Liver (tissue), 3 donors: ENCODE measurements around the gene OSBPL9.

Experiments used
- EGR1 ChIP-seq, 2 donors: IDR thresholded peaks; 2 replicates each; pipeline ENCODE4 v1.6.1; 2016 to 2018; ENCODE audit warnings: antibody characterized with exemption in 2 of 2, low read depth in 2 of 2
- FOXA1 ChIP-seq: IDR thresholded peaks from 2 replicates; pipeline ENCODE4 v1.6.1; 2016; ENCODE audit warnings: antibody characterized with exemption
- GABPA ChIP-seq, 2 donors: IDR thresholded peaks in 1 of 2; conservative IDR thresholded peaks in 1 of 2; 2 replicates each; pipeline ENCODE4 v1.6.1; 2016; ENCODE audit warnings: antibody characterized with exemption in 2 of 2, mild to moderate bottlenecking in 1 of 2, moderate library complexity in 1 of 2
- HNF4A ChIP-seq, 2 donors: conservative IDR thresholded peaks; 2 replicates each; pipeline ENCODE4 v1.6.1; 2016; ENCODE audit warnings: antibody characterized with exemption in 2 of 2, mild to moderate bottlenecking in 2 of 2
- SP1 ChIP-seq: IDR thresholded peaks from 2 replicates; pipeline ENCODE4 v1.6.1; 2018; ENCODE audit warnings: antibody characterized with exemption, mild to moderate bottlenecking
- TAF1 ChIP-seq: conservative IDR thresholded peaks from 2 replicates; pipeline ENCODE4 v1.6.1; 2016; ENCODE audit warnings: antibody characterized with exemption, mild to moderate bottlenecking
- YY1 ChIP-seq: IDR thresholded peaks from 2 replicates; pipeline ENCODE4 v1.6.1; 2016; ENCODE audit warnings: antibody characterized with exemption, mild to moderate bottlenecking
- TF ChIP-seq, protein P1 (sequence below): IDR thresholded peaks from 2 replicates; pipeline ENCODE4 v1.6.1; 2016; ENCODE audit warnings: antibody characterized with exemption
- TF ChIP-seq, protein P2 (sequence below): fragments of 150-350 bp; IDR thresholded peaks from 2 replicates; pipeline ENCODE4 v1.5.1; 2017; ENCODE audit warnings: improper control_type of control experiment, low read depth, low read length; ENCODE audit not compliant: missing input control
- TF ChIP-seq, protein P3 (sequence below): IDR thresholded peaks from 2 replicates; pipeline ENCODE4 v1.6.1; 2016; ENCODE audit warnings: antibody characterized with exemption, mild to moderate bottlenecking
- TF ChIP-seq, protein P4 (sequence below): IDR thresholded peaks from 2 replicates; pipeline ENCODE4 v1.6.1; 2016; ENCODE audit warnings: antibody characterized with exemption
- donor health status: healthy.
- donor health status: healthy.

DNA sequence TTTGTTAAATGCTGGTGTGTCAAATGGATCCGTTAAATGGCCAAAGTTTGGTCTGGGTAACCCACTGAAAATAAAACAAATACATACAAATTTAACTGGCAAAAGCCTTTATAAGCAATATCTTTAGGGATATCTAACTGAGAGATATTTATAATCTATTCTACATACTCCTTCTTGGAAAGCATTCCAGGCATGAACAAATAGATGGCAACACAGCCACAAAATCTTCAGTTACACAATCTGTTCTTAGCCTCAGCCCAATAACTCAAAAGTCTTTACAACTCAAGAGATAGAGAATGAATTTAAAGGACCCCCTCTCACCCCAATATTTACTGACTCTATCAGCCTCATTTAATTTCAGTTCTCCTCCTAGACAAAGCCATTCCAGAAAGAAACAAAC lies 202.9 kb downstream of the OSBPL9 start:
- TF ChIP-seq, protein P1, sequence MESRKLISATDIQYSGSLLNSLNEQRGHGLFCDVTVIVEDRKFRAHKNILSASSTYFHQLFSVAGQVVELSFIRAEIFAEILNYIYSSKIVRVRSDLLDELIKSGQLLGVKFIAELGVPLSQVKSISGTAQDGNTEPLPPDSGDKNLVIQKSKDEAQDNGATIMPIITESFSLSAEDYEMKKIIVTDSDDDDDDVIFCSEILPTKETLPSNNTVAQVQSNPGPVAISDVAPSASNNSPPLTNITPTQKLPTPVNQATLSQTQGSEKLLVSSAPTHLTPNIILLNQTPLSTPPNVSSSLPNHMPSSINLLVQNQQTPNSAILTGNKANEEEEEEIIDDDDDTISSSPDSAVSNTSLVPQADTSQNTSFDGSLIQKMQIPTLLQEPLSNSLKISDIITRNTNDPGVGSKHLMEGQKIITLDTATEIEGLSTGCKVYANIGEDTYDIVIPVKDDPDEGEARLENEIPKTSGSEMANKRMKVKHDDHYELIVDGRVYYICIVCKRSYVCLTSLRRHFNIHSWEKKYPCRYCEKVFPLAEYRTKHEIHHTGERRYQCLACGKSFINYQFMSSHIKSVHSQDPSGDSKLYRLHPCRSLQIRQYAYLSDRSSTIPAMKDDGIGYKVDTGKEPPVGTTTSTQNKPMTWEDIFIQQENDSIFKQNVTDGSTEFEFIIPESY, result no peak
- TF ChIP-seq TAF1, result no peak
- TF ChIP-seq, protein P2, sequence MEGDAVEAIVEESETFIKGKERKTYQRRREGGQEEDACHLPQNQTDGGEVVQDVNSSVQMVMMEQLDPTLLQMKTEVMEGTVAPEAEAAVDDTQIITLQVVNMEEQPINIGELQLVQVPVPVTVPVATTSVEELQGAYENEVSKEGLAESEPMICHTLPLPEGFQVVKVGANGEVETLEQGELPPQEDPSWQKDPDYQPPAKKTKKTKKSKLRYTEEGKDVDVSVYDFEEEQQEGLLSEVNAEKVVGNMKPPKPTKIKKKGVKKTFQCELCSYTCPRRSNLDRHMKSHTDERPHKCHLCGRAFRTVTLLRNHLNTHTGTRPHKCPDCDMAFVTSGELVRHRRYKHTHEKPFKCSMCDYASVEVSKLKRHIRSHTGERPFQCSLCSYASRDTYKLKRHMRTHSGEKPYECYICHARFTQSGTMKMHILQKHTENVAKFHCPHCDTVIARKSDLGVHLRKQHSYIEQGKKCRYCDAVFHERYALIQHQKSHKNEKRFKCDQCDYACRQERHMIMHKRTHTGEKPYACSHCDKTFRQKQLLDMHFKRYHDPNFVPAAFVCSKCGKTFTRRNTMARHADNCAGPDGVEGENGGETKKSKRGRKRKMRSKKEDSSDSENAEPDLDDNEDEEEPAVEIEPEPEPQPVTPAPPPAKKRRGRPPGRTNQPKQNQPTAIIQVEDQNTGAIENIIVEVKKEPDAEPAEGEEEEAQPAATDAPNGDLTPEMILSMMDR, result no peak
- TF ChIP-seq, protein P3, sequence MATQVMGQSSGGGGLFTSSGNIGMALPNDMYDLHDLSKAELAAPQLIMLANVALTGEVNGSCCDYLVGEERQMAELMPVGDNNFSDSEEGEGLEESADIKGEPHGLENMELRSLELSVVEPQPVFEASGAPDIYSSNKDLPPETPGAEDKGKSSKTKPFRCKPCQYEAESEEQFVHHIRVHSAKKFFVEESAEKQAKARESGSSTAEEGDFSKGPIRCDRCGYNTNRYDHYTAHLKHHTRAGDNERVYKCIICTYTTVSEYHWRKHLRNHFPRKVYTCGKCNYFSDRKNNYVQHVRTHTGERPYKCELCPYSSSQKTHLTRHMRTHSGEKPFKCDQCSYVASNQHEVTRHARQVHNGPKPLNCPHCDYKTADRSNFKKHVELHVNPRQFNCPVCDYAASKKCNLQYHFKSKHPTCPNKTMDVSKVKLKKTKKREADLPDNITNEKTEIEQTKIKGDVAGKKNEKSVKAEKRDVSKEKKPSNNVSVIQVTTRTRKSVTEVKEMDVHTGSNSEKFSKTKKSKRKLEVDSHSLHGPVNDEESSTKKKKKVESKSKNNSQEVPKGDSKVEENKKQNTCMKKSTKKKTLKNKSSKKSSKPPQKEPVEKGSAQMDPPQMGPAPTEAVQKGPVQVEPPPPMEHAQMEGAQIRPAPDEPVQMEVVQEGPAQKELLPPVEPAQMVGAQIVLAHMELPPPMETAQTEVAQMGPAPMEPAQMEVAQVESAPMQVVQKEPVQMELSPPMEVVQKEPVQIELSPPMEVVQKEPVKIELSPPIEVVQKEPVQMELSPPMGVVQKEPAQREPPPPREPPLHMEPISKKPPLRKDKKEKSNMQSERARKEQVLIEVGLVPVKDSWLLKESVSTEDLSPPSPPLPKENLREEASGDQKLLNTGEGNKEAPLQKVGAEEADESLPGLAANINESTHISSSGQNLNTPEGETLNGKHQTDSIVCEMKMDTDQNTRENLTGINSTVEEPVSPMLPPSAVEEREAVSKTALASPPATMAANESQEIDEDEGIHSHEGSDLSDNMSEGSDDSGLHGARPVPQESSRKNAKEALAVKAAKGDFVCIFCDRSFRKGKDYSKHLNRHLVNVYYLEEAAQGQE, result no peak
- TF ChIP-seq FOXA1, result no peak
- TF ChIP-seq YY1, result no peak
- TF ChIP-seq, protein P4, sequence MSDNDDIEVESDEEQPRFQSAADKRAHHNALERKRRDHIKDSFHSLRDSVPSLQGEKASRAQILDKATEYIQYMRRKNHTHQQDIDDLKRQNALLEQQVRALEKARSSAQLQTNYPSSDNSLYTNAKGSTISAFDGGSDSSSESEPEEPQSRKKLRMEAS, result no peak
- TF ChIP-seq SP1, result no peak
- TF ChIP-seq GABPA (IDR thresholded peaks at IDR 0.05 in 1 of 2, conservative IDR thresholded peaks at IDR 0.05 in 1 of 2), result no peak
- TF ChIP-seq EGR1 (IDR thresholded peaks at IDR 0.05; ENCODE audit: low read depth in 2 of 2), result no peak
- no peak for TF ChIP-seq HNF4A (conservative IDR thresholded peaks at IDR 0.05)
